GM19240 (cell line): ENCODE measurements around the gene IFITM5.
"Not testable (repeated sequence)": the region's sequence is repeated elsewhere in the genome, so short reads cannot be mapped to it uniquely, and the experiment has no call there.

Experiments used
- DNase-seq: peaks from one replicate; pipeline ENCODE4 v3.0.0; 2011; ENCODE audit warnings: low spot score; ENCODE audit not compliant: insufficient read length

IFITM5 gene

DNA sequence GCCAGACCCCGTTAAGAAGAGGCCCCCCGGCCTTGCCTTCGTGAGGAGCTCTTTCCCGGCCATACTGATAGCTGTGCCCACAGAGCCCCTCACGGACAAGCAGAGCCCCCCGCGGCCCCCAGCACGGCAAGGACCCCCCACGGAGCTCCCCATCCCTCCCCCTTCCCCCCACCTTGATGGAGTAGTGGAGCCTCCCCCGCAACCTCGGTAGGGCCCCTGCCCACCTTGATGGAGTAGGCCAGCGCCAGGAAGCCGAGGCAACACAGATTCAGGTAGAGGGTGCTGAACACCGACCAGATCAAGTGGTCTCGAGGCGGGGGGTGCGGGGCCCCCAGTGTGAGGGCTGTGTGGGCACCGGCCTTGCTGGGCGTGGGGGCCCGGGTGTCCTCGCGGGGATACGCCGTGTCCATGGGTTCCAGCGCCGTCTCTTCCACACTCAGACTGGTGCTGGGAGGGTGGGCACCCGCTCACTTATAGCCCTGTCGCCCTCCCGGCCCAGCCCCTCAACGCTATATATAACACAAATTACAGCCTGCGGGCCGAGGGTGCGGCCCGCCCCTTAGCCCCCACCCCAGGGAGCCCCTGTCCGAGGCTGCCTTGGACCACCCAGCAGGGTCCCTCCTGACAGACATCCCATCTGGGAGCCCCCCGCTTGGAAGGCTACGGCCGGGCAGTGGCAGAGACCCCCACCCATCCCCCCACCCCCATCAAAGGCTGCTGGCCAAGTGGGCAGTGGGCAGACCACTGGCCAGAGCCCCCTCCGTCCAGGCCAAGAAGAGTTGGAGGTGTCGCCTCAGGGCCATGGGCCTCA, at the start of gene IFITM5:
TSS of gene IFITM5 (minus strand) at position 446 of the 811 bp plus-strand sequence. CDS start at position 410, 36 bp downstream.
- no peak for DNase-seq

DNA sequence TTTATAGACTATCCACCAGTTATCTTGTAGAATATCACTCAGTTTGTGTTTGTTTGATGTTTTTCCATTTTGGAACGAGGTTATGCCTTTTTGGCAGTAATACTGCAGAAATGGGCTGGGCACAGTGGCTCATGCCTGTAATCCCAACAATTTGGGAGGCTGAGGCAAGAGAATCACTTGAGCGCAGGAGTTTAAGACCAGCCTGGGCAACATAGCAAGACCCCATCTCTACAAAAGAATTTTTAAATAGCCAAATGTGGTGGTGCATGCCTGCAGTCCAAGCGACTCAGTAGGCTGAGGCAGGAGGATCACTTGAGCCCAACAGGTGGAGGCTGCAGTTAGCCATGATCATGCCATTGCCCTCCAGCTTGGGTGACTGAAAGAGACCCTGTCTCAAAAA, 47.2 kb upstream of the IFITM5 start:
- DNase-seq, result no peak

DNA sequence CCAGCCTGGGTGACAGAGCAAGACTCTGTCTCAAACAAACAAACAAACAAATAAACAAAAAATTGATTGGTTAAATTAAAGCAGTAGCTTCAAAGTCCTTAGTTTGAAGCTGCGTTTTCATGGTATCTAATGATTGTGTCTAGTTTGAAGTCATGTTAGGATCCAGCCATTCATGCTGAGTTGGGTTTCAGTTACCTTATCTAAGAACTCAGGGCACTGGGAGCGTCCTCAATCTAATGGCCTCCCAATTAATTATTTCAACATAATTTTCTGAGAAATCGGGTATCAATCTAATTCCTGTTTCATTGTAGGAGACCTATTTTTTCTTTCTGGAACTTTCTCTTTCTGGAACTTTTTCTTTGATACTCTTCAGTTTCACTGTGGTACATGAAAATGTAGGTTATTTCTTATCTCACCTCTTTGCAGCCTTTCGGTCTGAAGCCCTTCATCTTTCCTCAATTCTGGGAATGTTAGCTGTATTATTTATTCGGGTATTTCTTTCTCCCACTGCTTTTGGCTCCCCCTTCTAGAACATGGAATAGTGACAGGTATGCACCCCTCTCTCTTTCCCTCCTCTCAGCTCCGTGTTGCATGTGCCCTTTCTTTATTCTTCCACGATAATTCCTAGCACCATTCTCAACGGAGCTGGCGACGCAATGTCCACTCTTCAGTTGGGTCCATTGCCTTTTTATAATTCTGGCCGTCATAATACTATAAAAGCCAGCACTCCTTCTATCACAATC, 45.7 kb upstream of the IFITM5 start:
- no peak for DNase-seq

DNA sequence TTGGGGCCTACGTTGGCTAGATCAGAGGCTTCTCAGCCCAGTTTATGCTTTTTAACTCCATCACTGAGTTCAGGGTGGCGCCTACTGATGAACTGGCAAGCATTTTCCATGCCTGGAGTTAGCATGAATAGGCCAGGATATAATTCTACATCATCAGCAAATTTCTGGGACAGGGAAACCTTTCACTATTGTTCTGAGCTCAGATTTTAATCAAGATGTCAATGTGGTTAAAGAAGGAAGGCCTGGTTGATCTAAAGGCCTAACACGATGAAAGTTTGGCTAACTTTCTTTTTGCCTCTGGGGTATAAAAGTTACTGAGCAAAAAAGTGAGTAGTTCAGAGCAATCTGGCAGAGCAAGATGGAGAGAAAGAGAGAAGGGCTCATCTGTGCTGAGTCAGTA, 43.0 kb upstream of the IFITM5 start:
- no peak for DNase-seq

DNA sequence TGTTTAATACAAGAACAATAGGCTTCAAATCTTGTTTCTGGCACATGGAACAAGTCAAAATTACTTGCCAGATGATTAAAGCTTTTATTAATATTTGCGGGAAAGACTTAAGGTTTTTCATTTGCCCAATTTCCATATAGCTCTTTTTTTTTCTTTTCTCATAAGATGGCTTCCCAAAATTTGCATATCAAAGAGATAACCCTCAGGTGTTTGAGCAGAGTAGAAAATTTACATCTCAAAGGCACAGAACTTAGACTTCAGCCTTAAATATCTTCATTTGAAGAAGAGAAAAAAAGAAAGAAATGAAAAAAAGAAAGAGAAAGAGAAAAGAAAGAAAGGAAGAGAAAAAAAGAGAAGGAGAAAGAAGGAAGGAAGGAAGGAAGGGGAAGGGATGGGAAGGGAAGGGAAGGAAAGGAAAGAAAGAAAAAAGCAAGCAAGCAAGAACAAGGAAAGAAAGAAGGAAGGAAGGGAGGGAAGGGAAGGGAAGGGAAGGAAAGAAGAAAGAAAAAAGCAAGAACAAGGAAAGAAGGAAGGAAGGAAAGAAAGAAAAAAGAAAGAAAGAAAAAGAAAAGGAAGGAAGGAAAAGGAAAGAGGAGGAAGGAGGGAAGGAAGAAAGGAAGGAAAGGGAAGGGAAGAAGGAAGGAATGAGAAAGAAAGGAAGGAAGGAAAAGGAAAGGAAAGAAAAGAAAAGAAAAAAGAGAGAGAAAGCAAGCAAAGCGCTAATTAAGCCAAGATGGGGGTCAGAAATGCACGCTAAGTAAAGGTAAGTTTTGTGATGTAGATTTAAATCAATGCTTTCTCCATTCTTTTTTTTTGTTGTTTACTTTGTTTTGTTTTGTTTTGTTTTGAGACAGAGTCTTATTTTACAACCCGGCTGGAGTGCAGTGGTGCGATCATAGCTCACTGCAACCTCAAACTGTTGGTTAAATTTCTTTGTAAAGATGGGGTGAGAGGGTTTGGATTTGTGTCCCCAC, 41.5 kb upstream of the IFITM5 start:
- DNase-seq, result no peak

DNA sequence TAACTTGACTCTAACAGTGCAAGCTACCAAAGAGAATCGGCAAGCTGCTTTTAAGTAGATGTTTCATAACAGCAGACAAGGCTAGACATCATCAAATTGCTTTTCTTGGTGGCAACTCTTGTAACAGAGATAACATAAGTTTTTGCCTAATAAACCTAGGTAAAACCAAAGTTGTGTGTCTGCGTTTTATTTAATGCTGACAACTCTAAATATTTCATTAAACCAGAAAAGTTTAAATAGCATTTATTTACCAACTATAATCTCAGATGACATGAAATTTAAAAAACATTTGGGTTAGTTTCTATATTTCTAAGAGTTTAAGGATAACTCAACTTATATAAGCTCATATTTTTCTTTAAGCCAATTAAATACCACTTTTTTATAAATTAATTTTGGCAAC, 40.6 kb upstream of the IFITM5 start:
- no peak for DNase-seq

DNA sequence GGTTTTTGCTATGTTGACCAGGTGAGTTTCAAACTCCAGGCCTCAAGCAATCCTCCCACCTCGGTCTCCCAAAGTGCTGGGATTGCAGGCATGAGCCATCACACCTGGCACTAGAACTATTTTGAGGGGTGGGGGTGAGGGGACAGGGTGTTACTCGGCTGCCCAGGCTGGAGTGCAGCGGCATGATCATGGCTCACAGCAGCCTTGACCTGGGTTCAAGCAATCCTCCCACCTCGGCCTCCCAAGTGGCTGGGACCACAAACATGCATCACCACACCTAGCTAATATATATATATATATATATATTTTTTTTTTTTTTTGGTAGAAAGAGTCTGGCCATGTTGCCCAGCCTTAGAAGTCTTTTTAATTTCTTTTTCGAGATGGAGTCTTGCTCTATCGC, 38.4 kb upstream of the IFITM5 start:
- DNase-seq, result no peak

DNA sequence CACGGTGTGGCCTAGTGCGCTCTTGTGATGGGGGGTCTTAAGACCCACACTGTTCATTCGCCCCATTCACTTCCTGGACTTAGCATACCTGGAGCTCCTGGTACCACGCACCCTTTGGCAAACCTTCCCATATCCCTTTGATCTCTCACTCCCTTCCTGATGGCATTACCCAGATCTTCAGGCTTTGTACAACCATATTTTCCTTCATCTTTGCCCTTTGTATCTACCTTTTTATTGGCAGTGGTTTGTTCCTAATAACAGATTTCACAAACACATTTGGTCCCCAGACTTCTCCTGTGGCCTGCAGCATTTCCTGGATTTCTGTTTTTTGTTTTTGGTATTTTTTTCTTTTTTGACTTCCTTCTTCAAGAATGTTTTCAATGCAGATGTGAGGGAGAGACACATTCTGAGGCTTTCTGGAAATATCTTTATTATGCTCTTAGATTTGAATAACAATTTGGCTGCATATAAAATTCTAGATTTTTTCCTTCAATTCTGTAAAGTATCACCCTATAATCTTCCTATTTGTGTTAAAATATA, 37.4 kb upstream of the IFITM5 start:
- DNase-seq, result no peak

DNA sequence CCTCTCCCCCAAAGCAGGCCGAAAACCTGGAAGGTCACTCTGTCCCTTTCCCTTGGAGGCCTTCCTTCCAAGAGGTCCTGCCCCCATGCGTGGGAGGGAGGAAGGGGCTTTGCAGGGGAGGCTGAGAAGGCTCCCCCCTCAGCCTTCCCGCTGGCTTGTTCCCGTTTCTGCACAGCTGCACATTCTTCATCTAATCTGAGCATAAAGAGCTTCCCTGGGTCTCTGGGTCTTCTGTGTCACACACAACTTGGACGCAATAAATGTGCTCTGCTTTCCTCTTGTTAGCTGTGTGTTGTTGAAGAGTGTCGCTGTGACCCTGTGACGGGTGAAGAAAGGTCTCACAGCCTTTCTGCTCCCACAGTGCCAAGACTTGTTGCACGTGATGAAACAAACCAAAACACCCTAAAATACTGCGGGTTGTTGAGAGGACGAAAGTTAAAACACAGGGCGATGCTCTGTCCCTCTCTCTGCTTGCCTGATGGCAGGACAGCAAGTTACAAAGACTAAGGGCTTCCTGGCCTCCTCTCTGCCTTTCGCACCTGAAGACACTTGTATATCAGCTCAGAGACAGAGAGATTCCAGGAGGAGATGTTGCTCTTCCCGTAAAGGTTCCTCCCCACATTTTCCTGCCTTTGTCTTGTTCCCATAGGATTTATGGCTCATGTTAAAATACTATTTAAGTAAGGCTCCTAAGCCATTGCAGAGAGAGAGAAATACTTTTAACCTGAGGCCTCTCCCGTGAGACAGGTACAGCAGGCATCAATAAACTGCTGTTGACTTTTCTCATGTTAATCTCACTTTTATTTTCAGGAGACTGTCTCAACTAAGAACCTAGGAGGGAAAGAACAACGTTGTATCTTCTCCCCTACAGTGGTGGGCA, 36.7 kb upstream of the IFITM5 start:
- DNase-seq, result no peak

DNA sequence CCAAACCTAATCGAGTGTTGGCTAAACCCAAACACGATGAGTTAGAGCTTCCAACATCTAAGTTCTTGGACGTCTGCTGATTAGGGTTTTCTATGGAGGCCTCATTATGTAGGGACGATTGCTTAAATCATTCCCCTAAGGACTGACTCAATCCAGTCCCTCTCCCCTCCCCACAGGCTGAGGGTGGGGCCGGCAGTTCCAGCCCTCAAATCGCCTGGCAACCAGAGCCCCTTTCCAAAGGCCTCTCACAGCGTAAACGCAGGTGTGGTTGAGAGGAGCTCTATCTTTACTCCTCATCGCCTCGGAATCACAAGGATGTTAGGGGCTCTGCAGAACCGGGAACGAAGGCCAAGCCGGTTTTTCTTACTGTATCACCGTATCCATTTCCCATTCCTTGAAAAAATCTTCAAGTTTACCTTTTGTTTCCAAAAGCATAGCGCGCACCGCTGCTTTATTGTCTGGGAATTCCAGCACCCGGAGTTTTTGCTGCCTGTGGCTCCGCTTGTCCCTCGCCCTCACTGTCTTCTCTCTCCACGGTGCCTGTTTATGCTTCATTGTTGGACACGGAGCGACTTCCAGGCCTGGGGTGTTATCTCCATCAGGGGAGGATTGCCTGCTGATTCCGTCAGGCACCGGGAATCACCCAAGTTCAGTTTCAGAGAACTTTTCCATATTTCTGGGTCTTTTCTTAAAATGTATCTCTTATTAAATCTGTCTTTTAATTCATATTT, 35.1 kb upstream of the IFITM5 start:
- DNase-seq, result no peak

DNA sequence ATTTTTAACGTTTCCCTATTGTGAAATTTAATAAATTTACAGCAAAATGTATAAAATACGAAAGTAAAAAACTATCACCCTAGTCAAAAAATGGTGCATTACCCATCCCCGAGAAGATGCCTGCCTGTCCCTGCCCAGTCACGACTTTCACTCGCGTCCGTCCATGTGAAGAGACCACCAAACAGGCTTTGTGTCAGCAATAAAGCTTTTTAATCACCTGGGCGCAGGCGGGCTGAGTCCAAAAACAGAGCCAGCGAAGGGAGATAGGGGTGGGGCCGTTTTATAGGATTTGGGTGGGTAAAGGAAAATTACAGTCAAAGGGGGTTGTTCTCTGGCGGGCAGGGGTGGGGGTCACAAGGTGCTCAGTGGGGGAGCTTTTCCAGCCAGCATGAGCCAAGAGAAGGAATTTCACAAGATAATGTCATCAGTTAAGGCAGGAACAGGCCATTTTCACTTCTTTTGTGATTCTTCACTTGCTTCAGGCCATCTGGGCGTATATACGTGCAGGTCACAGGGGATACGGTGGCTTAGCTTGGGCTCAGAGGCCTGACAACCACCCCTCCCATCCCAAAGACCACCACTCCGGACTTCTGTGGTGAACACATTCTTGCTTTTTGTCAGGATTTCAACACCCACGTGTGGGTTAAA, 34.4 kb upstream of the IFITM5 start:
- not testable (repeated sequence) for DNase-seq

DNA sequence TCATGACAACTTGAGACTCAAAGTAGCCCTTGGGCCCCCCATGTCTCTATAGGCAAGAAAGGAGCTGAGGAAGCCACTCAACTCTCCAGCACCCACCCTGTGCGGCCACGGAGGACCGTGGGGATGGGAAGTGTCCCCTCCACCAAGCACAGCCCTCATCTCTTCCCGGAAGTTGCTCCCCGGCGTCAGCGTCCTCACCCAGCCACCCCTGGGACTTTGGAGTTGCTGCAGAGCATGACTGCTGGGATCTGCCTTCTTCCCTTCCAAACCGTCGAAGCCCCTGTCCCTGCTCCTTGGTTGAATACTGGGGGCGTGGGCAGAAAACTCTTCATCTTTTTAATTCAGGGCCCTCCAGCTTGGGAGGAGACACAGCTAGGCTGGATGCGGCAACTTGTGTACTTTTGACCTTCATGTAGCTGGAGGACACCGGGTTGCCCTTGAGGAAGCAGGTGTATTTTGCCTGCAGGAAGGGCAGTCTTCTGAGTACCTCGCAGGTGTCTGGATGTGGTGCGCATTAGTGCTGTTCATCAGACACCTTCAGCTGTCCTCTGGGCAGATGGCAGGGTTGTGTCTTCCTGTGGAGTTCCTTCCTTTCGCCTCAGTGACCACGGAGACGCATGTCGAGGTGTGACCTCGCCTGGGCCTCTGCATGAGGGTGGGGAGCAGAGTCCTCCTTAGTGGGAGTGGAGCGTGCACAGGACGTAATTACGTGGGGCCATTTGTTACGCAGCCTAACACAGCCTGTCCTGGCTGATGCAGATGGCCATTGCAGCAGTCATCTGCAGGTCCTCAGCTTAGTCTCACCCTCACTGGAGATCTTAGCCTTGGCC, 33.5 kb upstream of the IFITM5 start:
- DNase-seq, result no peak

DNA sequence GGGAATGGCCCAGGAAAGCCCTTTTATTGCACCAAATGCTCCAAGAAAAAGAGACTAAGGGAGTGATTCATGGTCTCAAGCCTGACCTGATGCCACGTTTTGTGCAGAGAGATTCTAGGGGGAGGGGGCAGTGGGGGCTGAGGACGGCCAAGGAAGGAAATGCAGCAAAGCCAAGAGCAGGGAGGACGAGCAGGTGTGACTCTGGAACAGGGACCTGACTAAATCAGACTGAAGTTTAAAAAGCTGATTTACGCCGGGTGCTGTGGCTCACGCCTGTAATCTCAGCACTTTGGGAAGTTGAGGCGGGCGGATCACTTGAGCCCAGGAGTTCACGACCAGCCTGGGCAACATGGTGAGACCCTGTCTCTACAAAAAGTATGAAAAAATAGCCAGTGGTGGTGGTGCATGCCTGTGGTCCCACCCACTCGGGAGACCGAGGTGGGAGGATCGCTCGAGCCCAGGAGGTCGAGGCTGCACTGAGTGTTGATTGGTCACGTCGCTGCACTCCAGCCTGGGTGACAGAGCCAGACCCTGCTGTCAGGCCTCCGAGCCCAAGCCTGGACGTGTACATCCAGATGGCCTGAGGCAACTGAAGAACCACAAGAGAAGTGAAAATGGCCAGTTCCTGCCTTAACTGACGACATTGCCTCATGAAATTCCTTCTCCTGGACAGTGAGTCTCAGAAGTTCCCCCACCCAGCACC, 32.2 kb upstream of the IFITM5 start:
- DNase-seq, result no peak

DNA sequence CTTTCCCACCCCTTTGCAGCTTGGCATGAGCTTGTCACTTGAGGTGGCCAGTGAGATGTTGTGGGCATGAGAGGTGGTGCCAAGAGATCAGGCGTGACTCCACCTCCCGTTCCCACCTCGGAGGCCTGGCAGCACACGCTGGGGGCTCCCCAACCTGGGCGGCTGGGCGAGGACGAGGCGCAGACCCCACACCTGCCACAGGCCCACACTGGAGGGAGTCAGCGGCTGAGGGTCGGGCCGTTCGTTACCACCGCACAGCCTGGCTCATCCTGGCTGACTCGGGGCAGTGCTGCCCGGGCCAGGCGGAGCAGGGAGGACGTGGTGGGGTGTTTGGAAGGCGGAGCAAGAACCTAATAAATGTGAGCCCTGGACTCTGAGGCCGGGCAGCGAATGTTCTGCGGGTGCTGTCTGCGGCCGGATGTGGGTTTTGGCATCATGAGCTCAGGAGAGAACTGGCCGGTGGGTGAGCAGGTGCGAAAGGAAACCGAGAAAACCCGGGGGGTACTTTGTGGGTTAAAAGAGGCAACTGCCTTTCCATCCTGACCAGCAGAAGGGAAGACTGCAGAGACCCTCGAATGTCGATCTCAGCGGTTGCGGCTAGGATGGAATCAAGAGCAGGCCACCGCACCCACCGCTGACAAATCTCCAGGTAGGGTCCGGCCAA, 31.5 kb upstream of the IFITM5 start:
- no peak for DNase-seq

DNA sequence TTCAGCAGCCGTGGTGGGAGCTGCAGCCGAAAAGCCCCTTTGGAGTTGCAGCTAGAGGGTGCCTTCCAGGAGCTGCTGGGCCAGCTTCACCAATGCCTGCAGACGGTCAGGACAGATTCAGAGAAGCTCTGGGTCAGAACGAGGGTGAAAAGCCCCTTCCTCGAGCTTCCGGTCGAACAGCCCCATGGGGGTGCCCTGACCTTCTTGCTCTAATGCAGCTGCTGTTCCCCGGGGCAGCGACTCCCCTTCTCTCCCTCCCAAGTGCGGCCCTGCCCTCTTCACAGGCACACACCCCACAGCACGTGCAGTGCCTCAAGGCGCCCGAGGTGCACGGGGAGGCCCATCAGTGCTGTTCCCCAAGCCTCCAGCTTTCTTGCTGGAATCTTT, 31.0 kb upstream of the IFITM5 start:
- DNase-seq, result no peak

DNA sequence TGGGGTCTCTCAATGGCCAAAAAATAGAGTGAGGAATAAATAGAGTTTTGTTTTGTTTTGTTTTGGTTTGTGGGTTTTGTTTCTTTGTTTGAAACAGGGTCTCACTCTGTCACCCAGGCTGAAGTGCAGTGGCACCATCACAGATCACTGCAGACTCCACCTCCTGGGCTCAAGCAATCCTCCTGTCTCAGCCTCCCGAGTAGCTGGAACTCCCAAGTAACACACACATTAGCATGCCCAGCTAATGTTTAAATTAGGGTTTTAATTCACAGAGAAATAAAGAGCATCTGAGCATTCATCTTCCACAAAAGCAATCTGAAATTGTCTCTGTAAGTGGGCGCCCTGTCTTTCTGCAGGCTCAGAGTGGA, 30.5 kb upstream of the IFITM5 start:
- no peak for DNase-seq

DNA sequence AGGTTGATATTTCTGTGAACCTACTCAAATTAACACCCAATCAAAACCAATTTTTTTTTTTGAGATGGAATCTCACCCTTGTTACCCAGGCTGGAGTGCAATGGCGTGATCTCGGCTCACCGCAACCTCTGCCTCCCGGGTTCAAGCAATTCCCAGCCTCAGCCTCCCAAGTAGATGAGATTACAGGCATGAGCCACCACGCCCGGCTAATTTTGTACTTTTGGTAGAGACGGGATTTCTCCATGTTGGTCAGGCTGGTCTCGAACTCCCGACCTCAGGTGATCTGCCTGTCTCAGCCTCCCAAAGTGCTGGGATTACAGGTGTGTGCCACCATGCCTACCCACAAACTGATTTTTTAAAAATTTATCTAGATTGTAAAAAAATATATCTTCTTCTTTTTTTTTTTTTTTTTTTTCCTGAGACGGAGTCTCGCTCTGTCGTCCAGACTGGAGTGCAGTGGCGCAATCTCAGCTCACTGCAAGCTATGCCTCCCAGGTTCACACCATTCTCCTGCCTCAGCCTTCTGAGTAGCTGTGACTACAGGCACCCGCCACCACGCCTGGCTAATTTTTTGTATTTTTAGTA, 29.3 kb upstream of the IFITM5 start:
- DNase-seq, result not testable (repeated sequence)
